Peyer's patch (tissue), 4 donors: ENCODE measurements around the gene TBP. TPM values are rescaled to one million over a fixed set of nuclear protein-coding genes. Genes with fewer than 3 reads are reported as not detected.
A peak's percentile ranks its signal among the peaks of the same experiment; 100 is the strongest.

Experiments used
- DNase-seq, 3 donors: peaks; one replicate each; pipeline ENCODE4 v3.0.0-alpha.2; 2017 to 2019
- H3K27ac ChIP-seq, 4 donors: fragments of 200-600 bp; sonication (generic); one replicate each; pipeline ENCODE4 v1.5.1; 2016 to 2019
- H3K27me3 ChIP-seq, 2 donors: fragments of 200-600 bp; sonication (generic); one replicate each; pipeline ENCODE4 v1.5.1; 2019
- H3K36me3 ChIP-seq, 3 donors: fragments of 200-600 bp; sonication (generic); one replicate each; pipeline ENCODE4 v1.5.1; 2016 to 2019
- H3K4me1 ChIP-seq, 4 donors: fragments of 200-600 bp; sonication (generic); one replicate each; pipeline ENCODE4 v1.5.1; 2016 to 2019
- H3K4me3 ChIP-seq, 4 donors: fragments of 200-600 bp; sonication (generic); 1 replicate in 3 of 4; 2 replicates in 1 of 4; pipeline ENCODE4 v1.5.1; 2016 to 2019; ENCODE audit warnings: mild to moderate bottlenecking in 1 of 4
- H3K9me3 ChIP-seq, 4 donors: fragments of 200-600 bp; sonication (generic); one replicate each; pipeline ENCODE4 v1.5.1; 2016 to 2019; ENCODE audit warnings: mild to moderate bottlenecking in 1 of 4
- CTCF ChIP-seq, 6 experiments: fragments of 450-650 bp in 4 of 6; fragments of 200-600 bp in 2 of 6; sonication (generic) in 1 of 6; IDR thresholded peaks; one replicate each; pipeline ENCODE4 v1.5.1; 2017 to 2019; ENCODE audit warnings: antibody characterized with exemption in 6 of 6, mild to moderate bottlenecking in 3 of 6, moderate library complexity in 1 of 6
- POLR2A ChIP-seq, 2 donors: fragments of 450-650 bp; IDR thresholded peaks; one replicate each; pipeline ENCODE4 v1.5.1; 2017; ENCODE audit warnings: antibody characterized with exemption in 2 of 2, mild to moderate bottlenecking in 2 of 2, moderate library complexity in 2 of 2
- total RNA-seq, 4 donors: library from RNA; depleted of rRNA; stranded (reverse); fragments of >200 nt; gene quantifications; one replicate each; pipeline ENCODE4 v1.1.0, GENCODE V29; 2016

Gene TBP
- total RNA-seq, 4 donors from 2014 or later: 14.2 to 37.1 (median 33.7) TPM

- H3K4me1 ChIP-seq: no peaks in the 10 kb centered on the region
- no peak overlapping the region for H3K4me3 ChIP-seq
- no peaks in the 10 kb centered on the region for H3K36me3 ChIP-seq
- H3K9me3 ChIP-seq: no peaks in the 10 kb centered on the region
- H3K27ac ChIP-seq: no peak overlapping the region
- H3K27me3 ChIP-seq: no peaks in the 10 kb centered on the region
- no peak for TF ChIP-seq CTCF (IDR thresholded peaks at IDR 0.05)
- no peak for TF ChIP-seq POLR2A (IDR thresholded peaks at IDR 0.05)
- no peak for DNase-seq
Measured at GRCh38 chr6:170509723-170510018, 44.5 kb upstream of the TBP start.

GRCh38 chr6:170510631-170511030, 43.5 kb upstream of the TBP start:
- Histone ChIP-seq H3K27me3 (no peaks in the 10 kb centered on the region), H3K4me1 (no peaks in the 10 kb centered on the region), H3K36me3 (no peaks in the 10 kb centered on the region), H3K4me3 (no peak overlapping the region), H3K9me3 (no peaks in the 10 kb centered on the region), H3K27ac (no peak overlapping the region)
- TF ChIP-seq CTCF (IDR thresholded peaks at IDR 0.05) (no peak), POLR2A (IDR thresholded peaks at IDR 0.05) (no peak)
- no peak for DNase-seq

GRCh38 chr6:170512249-170512648, 41.9 kb upstream of the TBP start:
- no peak for DNase-seq
- no peak overlapping the region for H3K4me3 ChIP-seq
- H3K9me3 ChIP-seq: no peaks in the 10 kb centered on the region
- no peaks in the 10 kb centered on the region for H3K27me3 ChIP-seq
- H3K36me3 ChIP-seq: no peaks in the 10 kb centered on the region
- TF ChIP-seq POLR2A (IDR thresholded peaks at IDR 0.05) (no peak), CTCF (IDR thresholded peaks at IDR 0.05) (no peak)
- H3K27ac ChIP-seq: no peak overlapping the region
- H3K4me1 ChIP-seq: no peaks in the 10 kb centered on the region

- H3K27ac ChIP-seq: no peak overlapping the region
- H3K9me3 ChIP-seq: no peaks in the 10 kb centered on the region
- H3K36me3 ChIP-seq: no peaks in the 10 kb centered on the region
- H3K4me3 ChIP-seq: no peak overlapping the region
- TF ChIP-seq CTCF (IDR thresholded peaks at IDR 0.05) (no peak), POLR2A (IDR thresholded peaks at IDR 0.05) (no peak)
- H3K27me3 ChIP-seq: no peaks in the 10 kb centered on the region
- no peak for DNase-seq
- no peaks in the 10 kb centered on the region for H3K4me1 ChIP-seq
Measured at GRCh38 chr6:170514908-170515307, 39.3 kb upstream of the TBP start.

- no peaks in the 10 kb centered on the region for H3K27me3 ChIP-seq
Measured at GRCh38 chr6:170516783-170517616, 37.2 kb upstream of the TBP start.

More at GRCh38 chr6:170516783-170517616, 37.2 kb upstream of the TBP start:
- Histone ChIP-seq H3K4me1 (no peaks in the 10 kb centered on the region), H3K9me3 (no peaks in the 10 kb centered on the region), H3K4me3 (no peak overlapping the region), H3K36me3 (no peaks in the 10 kb centered on the region), H3K27ac (no peak overlapping the region)
- peak in 2 of 3 donors; percentile 42 to 69 for DNase-seq
- TF ChIP-seq POLR2A (IDR thresholded peaks at IDR 0.05): no peak
- peak in 5 of 6 experiments; percentile 34 to 83 (median 80) for TF ChIP-seq CTCF (IDR thresholded peaks at IDR 0.05)
